Choroid plexus epithelial cell (primary cell): ENCODE measurements around the gene PSMB11.

Experiments used
- DNase-seq: peaks from one replicate; pipeline ENCODE4 v3.0.0-alpha.2; 2010; ENCODE audit warnings: low read depth
- H3K4me3 ChIP-seq: 2 replicates; pipeline ENCODE4 v1.5.1; 2011; ENCODE audit warnings: low read depth, mild to moderate bottlenecking, control low read depth, low read length, moderate library complexity
- CTCF ChIP-seq: conservative IDR thresholded peaks from 2 replicates; pipeline ENCODE4 v1.5.1; 2011; ENCODE audit warnings: low read depth, mild to moderate bottlenecking, control low read depth, inconsistent platforms, low read length, moderate library complexity

Gene PSMB11

GRCh38 chr14:23033801-23034497 is 8.1 kb upstream of the PSMB11 start:
- no peak for DNase-seq
- H3K4me3 ChIP-seq: peak overlapping the region; percentile 93
- TF ChIP-seq CTCF: no peak

GRCh38 chr14:23034498-23035302 is 7.3 kb upstream of the PSMB11 start, which contains the start of gene PSMB5:
Gene PSMB5, minus strand, starts transcription at chr14:23034900. Its CDS starts 19 bp downstream, at chr14:23034881.
- TF ChIP-seq CTCF: no peak
- H3K4me3 ChIP-seq: peak within 1 kb of the TSS; percentile 93
- peak; percentile 98 for DNase-seq

GRCh38 chr14:23035303-23036144 is 6.5 kb upstream of the PSMB11 start:
- peak overlapping the region; percentile 93 for H3K4me3 ChIP-seq
- no peak for DNase-seq
- no peak for TF ChIP-seq CTCF

- DNase-seq: no peak
- no peak overlapping the region for H3K4me3 ChIP-seq
- TF ChIP-seq CTCF: no peak
These were observed 1.9 kb upstream of the PSMB11 start for GRCh38 chr14:23040100-23040499.

- DNase-seq: no peak
- TF ChIP-seq CTCF: no peak
- no peak overlapping the region for H3K4me3 ChIP-seq
These were observed 283 bp upstream of the PSMB11 start for GRCh38 chr14:23041729-23042128.

- DNase-seq: no peak
- TF ChIP-seq CTCF: no peak
- no peak overlapping the region for H3K4me3 ChIP-seq
These were observed 1.1 kb downstream of the PSMB11 start for GRCh38 chr14:23043145-23043544.
